NCI-H748 (cell line): ENCODE data around the gene LDLRAD4.

Experiments used
- DNase-seq: peaks from one replicate; lab custom pipeline; 2025; ENCODE audit not compliant: unreplicated experiment; lab: John Stamatoyannopoulos, UW

The LDLRAD4 gene

GRCh38 chr18:13579874-13580273 lies 361.3 kb downstream of the LDLRAD4 start:
- no peak for DNase-seq

DNA sequence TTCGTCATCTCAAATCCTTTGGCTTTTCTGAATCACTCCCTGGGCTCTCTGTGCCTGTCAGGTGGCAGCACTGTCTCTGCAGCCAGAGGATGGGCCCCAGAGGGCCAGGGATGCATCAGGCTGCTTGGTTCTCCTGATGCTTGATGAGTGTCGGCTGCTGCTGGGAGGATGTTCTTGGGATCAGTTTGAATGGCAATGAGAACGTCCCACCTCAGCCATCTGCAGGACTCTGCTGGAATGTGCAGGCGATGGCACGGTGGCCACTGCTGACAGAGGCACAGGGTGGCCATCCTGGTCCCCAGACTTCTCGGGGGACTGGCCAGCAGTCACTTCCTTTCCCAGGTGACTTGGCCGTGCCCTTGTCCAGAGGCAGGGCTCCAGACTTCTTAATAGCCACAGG lies 361.8 kb downstream of the LDLRAD4 start:
- DNase-seq: no peak

DNA sequence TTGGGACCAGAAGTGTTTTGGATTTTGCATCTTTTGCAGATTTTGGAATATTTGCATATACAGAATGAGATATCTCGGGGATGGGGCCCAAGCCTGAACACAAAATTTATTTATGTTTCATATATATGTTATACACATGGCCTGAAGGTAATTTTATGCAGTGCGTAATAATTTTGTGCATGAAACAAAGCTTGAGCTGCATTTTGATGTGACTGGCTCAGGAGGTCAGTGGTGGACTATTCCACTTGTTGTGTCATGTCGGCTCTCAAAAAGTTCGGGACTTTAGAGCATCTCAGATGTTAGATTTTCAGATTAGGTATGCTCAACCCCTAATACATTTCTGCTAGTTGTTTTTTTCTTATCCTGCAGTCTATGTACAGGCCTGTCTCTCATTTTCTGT lies 362.4 kb downstream of the LDLRAD4 start:
- no peak for DNase-seq

GRCh38 chr18:13581496-13582177 lies 363.1 kb downstream of the LDLRAD4 start:
- no peak for DNase-seq

- DNase-seq: no peak
These were observed 363.7 kb downstream of the LDLRAD4 start for GRCh38 chr18:13582178-13582670.

DNA sequence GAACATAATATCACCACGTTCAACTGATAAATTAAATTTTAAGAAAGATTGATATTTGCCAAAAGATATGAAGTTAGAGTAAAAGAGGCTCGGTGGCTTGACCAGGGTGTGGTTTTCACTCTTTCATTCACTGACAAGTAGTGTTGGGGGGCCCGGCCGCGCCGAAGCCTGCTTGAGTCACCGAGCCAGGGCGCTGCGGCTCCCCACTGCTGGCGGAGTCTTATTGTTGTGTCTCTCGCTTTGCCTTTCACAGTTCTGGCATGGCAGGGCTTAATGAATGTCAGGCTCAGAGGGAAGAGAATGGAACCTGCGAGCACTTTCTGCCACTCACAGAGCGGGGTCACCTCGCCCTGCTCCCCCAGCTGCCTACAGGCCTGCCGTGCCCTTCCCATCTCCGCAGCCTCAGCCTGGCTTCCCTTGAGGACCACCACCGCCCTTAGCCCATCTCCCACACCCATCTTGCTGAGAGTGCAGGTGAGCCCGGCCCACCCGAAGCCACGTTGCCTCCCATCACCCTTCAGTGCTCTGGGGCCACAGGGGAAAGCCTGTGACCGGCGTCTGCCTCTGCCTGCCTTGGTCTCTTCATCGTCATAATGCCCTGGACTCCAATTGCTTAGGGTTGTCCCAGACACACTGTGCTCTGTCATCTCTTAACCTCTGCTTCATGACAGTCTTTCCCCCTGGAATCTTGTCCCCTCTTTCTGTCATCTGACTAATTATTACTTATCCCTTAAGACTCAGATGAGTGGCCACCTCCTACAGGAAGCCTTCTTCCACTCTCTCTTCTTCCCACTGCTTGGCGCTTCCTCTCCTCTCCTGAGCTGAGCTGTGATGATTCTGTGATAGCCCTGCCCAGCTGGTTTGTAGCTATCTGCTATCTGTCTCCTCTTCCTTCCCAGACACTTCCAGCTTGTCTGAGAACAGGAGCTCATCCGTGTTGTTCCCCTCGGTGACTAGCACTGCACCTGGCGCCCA lies 365.3 kb downstream of the LDLRAD4 start:
- no peak for DNase-seq

GRCh38 chr18:13584825-13585224 lies 366.3 kb downstream of the LDLRAD4 start:
- DNase-seq: no peak

DNA sequence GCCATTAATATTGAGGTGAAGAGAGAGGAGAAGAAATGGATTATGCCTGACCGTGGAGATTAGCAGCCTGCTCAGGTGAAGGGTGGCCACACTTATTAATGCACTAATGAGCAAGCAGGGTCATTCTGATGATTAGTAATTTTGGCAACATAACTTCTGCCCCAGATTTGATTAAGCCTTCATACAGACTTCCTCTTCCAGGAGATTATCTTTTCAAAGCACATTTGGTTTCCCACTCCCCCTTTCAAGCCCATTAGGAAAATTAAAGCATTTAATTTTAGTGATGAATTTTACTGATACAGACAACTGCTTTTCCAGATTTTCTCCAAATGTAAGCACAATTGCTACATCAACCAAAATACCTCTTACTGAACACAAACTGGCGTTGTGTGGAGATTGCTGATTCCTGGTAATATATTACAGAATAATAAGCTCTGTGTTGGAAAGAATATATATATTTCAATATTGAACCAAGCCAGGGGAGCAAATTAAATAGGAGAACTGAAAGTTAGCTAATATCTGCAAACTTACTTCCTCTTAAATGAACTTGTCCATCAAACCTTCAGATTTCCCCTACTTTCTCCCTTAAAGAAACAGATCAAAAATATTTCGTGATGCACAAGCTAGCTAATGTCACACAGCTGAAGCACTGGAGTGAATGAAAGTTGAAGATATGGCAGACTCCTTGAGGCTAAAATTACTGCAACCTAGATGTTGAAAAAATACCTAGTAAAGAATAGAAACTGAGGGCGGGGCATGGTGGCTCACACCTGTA lies 367.0 kb downstream of the LDLRAD4 start:
- DNase-seq: no peak

GRCh38 chr18:13587001-13587400 lies 368.4 kb downstream of the LDLRAD4 start:
- no peak for DNase-seq

- no peak for DNase-seq
These were observed 368.9 kb downstream of the LDLRAD4 start for GRCh38 chr18:13587477-13587876.

- no peak for DNase-seq
These were observed 369.4 kb downstream of the LDLRAD4 start for GRCh38 chr18:13587937-13588336.

DNA sequence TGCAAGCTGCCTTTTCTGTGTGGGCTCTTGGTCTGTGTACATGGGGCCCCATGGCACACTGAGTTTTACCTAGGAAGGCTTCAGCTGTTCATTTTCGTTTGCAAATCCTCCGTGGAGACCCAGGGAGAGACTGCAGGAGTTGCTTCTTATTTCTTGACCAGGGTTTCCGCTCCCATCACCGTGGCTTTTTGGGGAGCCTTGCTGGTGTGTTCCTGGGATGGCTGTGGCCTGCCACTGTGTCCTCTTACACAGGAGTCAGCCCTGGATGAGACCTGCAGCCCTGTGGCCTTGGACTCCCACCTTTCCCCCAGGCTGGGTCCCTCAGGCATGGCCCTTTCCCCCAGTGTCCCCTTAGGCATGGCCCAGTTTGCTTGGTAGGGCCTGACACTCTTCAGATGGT lies 370.8 kb downstream of the LDLRAD4 start:
- no peak for DNase-seq

- no peak for DNase-seq
These were observed 371.4 kb downstream of the LDLRAD4 start for GRCh38 chr18:13589943-13590342.

DNA sequence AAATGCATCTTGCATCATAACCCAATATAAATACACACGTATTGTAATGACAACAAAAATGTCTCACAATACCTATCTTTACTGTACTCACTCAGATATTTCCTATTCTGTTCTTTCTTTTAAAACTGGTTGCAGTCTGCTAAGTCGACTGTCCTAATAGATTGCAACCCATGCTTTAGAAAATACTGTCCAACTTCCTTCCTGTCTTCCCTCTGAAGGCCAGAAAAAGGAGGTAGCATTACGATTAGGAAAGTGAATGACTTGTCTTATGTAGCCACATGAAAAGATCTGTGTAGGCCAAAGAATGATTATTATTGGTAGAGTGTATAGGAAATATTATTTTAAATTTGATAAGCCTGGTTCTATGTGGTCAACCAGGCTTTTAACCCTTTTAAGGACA lies 373.7 kb downstream of the LDLRAD4 start:
- no peak for DNase-seq

- no peak for DNase-seq
These were observed 376.0 kb downstream of the LDLRAD4 start for GRCh38 chr18:13594551-13594950.

DNA sequence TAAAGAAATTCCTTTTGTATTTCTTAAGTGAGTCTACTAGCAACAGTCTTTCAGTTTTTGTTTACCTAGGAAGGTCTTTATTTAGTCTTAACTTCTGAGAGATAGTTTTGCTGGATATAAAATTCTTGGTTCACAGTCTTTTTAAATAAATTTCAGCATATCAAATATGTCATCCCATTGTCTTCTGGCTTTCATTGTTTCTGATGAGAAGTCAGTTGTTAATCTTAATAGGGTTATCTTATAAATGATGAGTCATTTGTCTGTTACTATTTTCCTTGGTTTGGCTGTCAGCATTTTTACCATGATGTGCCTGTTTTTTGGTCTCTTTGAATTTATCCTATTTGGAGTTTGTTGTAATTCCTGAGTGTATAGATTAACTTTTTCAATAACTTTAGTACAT lies 378.5 kb downstream of the LDLRAD4 start:
- DNase-seq: no peak

DNA sequence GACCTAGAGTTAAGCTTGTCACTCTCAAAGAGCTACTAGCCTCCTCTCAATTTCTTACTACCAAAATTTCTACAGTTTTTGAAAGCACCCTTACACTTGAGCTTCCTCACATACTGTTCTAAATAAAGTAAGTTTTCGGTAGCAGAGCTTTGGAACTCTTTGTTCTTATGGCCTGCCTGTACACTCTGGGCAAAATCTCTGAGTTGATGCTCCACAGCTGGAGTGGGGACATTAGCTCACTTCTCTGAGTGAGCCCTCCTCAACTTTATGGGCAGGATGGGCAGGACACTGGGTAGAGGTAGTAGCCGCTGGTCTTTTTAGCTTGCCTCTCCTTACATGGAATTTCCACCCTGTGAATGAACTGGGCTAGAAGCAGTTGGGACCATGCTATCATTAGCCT lies 380.0 kb downstream of the LDLRAD4 start:
- no peak for DNase-seq

GRCh38 chr18:13599031-13599430 lies 380.5 kb downstream of the LDLRAD4 start:
- DNase-seq: no peak

- DNase-seq: no peak
These were observed 384.9 kb downstream of the LDLRAD4 start for GRCh38 chr18:13603304-13604019.

- DNase-seq: no peak
These were observed 386.2 kb downstream of the LDLRAD4 start for GRCh38 chr18:13604786-13605185.

DNA sequence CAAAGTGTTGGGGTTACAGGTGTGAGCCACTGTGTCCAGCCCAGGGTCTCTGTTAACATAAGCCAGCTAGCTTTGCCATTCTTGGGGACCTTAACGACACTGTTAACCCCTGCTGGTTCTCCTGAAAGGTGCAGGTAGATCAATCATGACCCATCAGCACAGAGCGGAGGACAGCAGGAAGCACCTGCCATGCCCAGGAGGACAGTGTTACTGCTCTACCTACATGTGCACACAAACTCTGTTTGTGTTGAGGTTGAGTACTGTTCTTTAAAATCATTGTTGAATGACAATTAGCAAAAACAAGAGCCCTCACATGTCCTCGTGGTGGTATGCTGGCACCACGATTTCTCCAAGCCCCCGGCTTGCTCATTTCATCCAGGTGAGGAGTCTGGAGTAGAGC lies 386.9 kb downstream of the LDLRAD4 start:
- no peak for DNase-seq
